Endothelial cell of umbilical vein (primary cell): Measurements from ENCODE around the gene MYLK2. TPM values are rescaled to one million over a fixed set of nuclear protein-coding genes. Genes with fewer than 3 reads are reported as not detected.

ENCODE experiments used
- BruUV-seq: library from RNA; stranded (reverse); fragments of 400-500 nt; replicated peaks from 2 replicates; lab custom pipeline; 2021; lab: Mats Ljungman, UMichigan
- CTCF ChIA-PET: fragments of 300-600, 350-600 bp; sonication (Branson Sonifier 250); formaldehyde crosslinking; loops from one replicate; lab custom pipeline; 2021; ENCODE audit warnings: antibody characterized with exemption, inconsistent platforms; lab: Charles Lee
- POLR2A ChIA-PET: fragments of 300-600, 350-600 bp; sonication (Branson Sonifier 250); formaldehyde crosslinking; loops from one replicate; lab custom pipeline; 2021; ENCODE audit warnings: antibody characterized with exemption, inconsistent platforms; lab: Charles Lee
- DNase-seq: peaks from one replicate; pipeline ENCODE4 v3.0.0-alpha.2; 2011; ENCODE audit warnings: low read depth, low spot score
- FAIRE-seq: peaks from 2 replicates; lab custom pipeline; 2011; peaks lifted over from hg19 to GRCh38; lab: Jason Lieb, UNC
- H2AFZ ChIP-seq: 2 replicates; pipeline ENCODE4 v1.6.0; 2012; ENCODE audit warnings: low read depth, low read length, control low read depth, inconsistent platforms
- H3K27ac ChIP-seq: 2 replicates; pipeline ENCODE4 v1.5.1; 2011; ENCODE audit warnings: low read depth, mild to moderate bottlenecking, control low read depth, low read length, moderate library complexity; ENCODE audit not compliant: insufficient read depth
- H3K27me3 ChIP-seq, 2 experiments: 2 replicates each; pipeline versions ENCODE4 v1.6.0 to v1.6.1; 2011; ENCODE audit warnings: low read length in 2 of 2, mixed read lengths in 1 of 2; ENCODE audit not compliant: control insufficient read depth in 2 of 2, insufficient read depth in 2 of 2
- H3K36me3 ChIP-seq, 2 experiments: 2 replicates in 1 of 2; 3 replicates in 1 of 2; pipeline ENCODE4 v1.5.1; 2011; ENCODE audit warnings: low read length in 2 of 2, mild to moderate bottlenecking in 1 of 2, moderate library complexity in 1 of 2; ENCODE audit not compliant: control insufficient read depth in 2 of 2, insufficient read depth in 2 of 2; ENCODE audit errors: extremely low read depth in 1 of 2
- H3K4me1 ChIP-seq: 3 replicates; pipeline ENCODE4 v1.5.1; 2011; ENCODE audit warnings: mild to moderate bottlenecking, low read length; ENCODE audit not compliant: control insufficient read depth, insufficient read depth; ENCODE audit errors: extremely low read depth
- H3K4me2 ChIP-seq: 2 replicates; pipeline ENCODE4 v1.6.1; 2011; ENCODE audit warnings: low read length, control low read depth, mixed read lengths; ENCODE audit not compliant: insufficient read depth
- H3K4me3 ChIP-seq, 3 experiments: fragments of 200-600 bp in 1 of 3; sonication (generic), shearing (Covaris generic) in 1 of 3; replicated peaks in 1 of 3; 2 replicates each; pipeline ENCODE4 v1.5.1; 2011 to 2016; ENCODE audit warnings: control low read depth in 3 of 3, low read length in 3 of 3, mild to moderate bottlenecking in 2 of 3, inconsistent platforms in 1 of 3, low read depth in 1 of 3, moderate library complexity in 1 of 3; ENCODE audit not compliant: insufficient read depth in 1 of 3
- H3K79me2 ChIP-seq: 2 replicates; pipeline ENCODE4 v1.6.0; 2012; ENCODE audit warnings: low read length, inconsistent platforms; ENCODE audit not compliant: control insufficient read depth, insufficient read depth
- H3K9ac ChIP-seq: replicated peaks from 2 replicates; pipeline ENCODE3; 2011; ENCODE audit warnings: low read length, control low read depth; ENCODE audit not compliant: insufficient read depth; ENCODE audit errors: extremely low read depth
- H3K9me1 ChIP-seq: replicated peaks from 3 replicates; pipeline ENCODE4 v1.6.0; 2011; ENCODE audit warnings: mild to moderate bottlenecking, low read length; ENCODE audit not compliant: control insufficient read depth, insufficient read depth; ENCODE audit errors: extremely low read depth
- H3K9me3 ChIP-seq: replicated peaks from 2 replicates; pipeline ENCODE4 v1.5.1; 2012; ENCODE audit warnings: low read length, inconsistent platforms; ENCODE audit not compliant: control insufficient read depth, insufficient read depth
- H4K20me1 ChIP-seq: replicated peaks from 2 replicates; pipeline ENCODE3; 2011; ENCODE audit warnings: mild to moderate bottlenecking, low read length; ENCODE audit not compliant: control insufficient read depth, insufficient read depth; ENCODE audit errors: extremely low read depth
- EZH2 ChIP-seq: IDR thresholded peaks from 2 replicates; pipeline ENCODE4 v1.6.1; 2012; ENCODE audit warnings: borderline replicate concordance, low read depth, mild to moderate bottlenecking, moderate library complexity, low read length, inconsistent platforms; ENCODE audit not compliant: severe bottlenecking
- FOS ChIP-seq: IDR thresholded peaks from 2 replicates; pipeline ENCODE4 v1.6.1; 2011; ENCODE audit warnings: mild to moderate bottlenecking, low read length, moderate library complexity, borderline replicate concordance; ENCODE audit not compliant: insufficient read depth
- GATA2 ChIP-seq: IDR thresholded peaks from 2 replicates; pipeline ENCODE4 v1.7.0; 2011; ENCODE audit warnings: low read depth, mild to moderate bottlenecking, moderate library complexity, mixed read lengths, low read length; ENCODE audit not compliant: insufficient read length, insufficient read depth
- JUN ChIP-seq: IDR thresholded peaks from 2 replicates; pipeline ENCODE4 v1.6.1; 2011; ENCODE audit warnings: borderline replicate concordance, low read depth; ENCODE audit not compliant: insufficient read length, insufficient read depth
- MYC ChIP-seq: IDR thresholded peaks from one replicate; pipeline ENCODE4 v1.6.1; 2011; ENCODE audit warnings: mild to moderate bottlenecking, low read depth, low read length
- POLR2A ChIP-seq: IDR thresholded peaks from 2 replicates; pipeline ENCODE4 v1.6.1; 2012; ENCODE audit warnings: low read depth, mild to moderate bottlenecking, control low read depth, low read length
- POLR2AphosphoS5 ChIP-seq: IDR thresholded peaks from 2 replicates; pipeline ENCODE4 v1.6.1; 2012; ENCODE audit warnings: low read depth, mild to moderate bottlenecking, control low read depth, low read length, moderate library complexity; ENCODE audit not compliant: insufficient read depth
- dilution Hi-C: fragments of 300-500 bp; cut with MboI; formaldehyde crosslinking; loops from one replicate; pipeline ENCODE4 v1.15.0; 2019; ENCODE audit warnings: low sequenced_read_pairs; ENCODE audit not compliant: extremely low pct_ligation_motif_present
- intact Hi-C: fragments of 100-400 bp; cut with micrococcal nuclease; formaldehyde crosslinking; loops from one replicate; pipeline ENCODE4 v1.10.0; 2022
- polyA plus RNA-seq, 4 experiments: library from polyadenylated mRNA; depleted of rRNA in 3 of 4; stranded (reverse) in 3 of 4; unstranded in 1 of 4; fragments of >200 nt; gene quantifications; 2 replicates each; pipeline versions ENCODE4 v1.2.1 to v1.2.3, GENCODE V29; 2011 to 2012; ENCODE audit warnings: missing spikeins in 1 of 4
- total RNA-seq: library from RNA; stranded (reverse); gene quantifications from 2 replicates; pipeline ENCODE4 v1.2.3, GENCODE V29; 2021
- TF ChIP-seq, protein P1 (sequence below), 2 donors: IDR thresholded peaks; 1 replicate in 1 of 2; 2 replicates in 1 of 2; pipeline ENCODE4 v1.5.1; 2011; ENCODE audit warnings: low read length in 2 of 2, mild to moderate bottlenecking in 2 of 2, moderate library complexity in 2 of 2, control low read depth in 1 of 2, inconsistent platforms in 1 of 2, low read depth in 1 of 2; ENCODE audit not compliant: insufficient read depth in 1 of 2; ENCODE audit errors: extremely low read depth in 1 of 2
- TF ChIP-seq, protein P2 (sequence below): IDR thresholded peaks from 2 replicates; pipeline ENCODE4 v1.6.1; 2011; ENCODE audit not compliant: insufficient read depth, insufficient read length

MYLK2 gene
- total and polyA plus RNA-seq, 2 donors (not counting 3 experiments of a cell fraction or from before 2014, with no cell fraction given) = 2.6 to 2.7 TPM

DNA sequence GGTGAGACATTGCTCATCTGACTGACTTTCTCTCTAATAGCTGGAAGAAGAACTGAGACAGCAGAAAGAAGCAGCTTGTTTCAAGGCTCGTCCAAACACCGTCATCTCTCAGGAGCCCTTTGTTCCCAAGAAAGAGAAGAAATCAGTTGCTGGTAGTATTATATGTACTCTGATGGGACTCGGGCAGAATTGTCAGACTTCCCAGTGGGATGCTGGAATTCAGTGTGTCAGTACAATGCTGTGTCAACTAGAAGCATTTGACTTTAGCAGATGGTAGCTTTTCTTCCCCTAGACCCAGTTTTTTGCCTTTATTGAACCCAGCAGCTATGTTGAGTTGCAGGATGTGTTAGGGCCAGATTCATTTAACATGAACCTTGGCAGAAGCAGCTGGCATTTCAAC lies 21.8 kb upstream of the MYLK2 start:
- no peak overlapping the region for H3K4me3 ChIP-seq
- BruUV-seq = no TSS peak
- intact Hi-C loops (loop anchor here (5.0 kb wide), 1 partner anchor 35 kb away; no protein-coding TSS in a partner anchor), dilution Hi-C loops (no loop called here)
- H3K9ac ChIP-seq = no peak overlapping the region
- peaks cover 5% of the 10 kb centered on the region for H3K79me2 ChIP-seq
- no peaks in the 10 kb centered on the region for H3K27me3 ChIP-seq
- no peaks in the 10 kb centered on the region for H4K20me1 ChIP-seq
- FAIRE-seq = no peak
- H3K4me1 ChIP-seq = peaks cover 3% of the 10 kb centered on the region
- no peak overlapping the region for H3K4me2 ChIP-seq
- POLR2A ChIA-PET = no interaction called here
- no peaks in the 10 kb centered on the region for H3K9me1 ChIP-seq
- no peak overlapping the region for H2AFZ ChIP-seq
- TF ChIP-seq JUN (no peak), POLR2AphosphoS5 (no peak), MYC (no peak), GATA2 (no peak)
- TF ChIP-seq, protein P1, sequence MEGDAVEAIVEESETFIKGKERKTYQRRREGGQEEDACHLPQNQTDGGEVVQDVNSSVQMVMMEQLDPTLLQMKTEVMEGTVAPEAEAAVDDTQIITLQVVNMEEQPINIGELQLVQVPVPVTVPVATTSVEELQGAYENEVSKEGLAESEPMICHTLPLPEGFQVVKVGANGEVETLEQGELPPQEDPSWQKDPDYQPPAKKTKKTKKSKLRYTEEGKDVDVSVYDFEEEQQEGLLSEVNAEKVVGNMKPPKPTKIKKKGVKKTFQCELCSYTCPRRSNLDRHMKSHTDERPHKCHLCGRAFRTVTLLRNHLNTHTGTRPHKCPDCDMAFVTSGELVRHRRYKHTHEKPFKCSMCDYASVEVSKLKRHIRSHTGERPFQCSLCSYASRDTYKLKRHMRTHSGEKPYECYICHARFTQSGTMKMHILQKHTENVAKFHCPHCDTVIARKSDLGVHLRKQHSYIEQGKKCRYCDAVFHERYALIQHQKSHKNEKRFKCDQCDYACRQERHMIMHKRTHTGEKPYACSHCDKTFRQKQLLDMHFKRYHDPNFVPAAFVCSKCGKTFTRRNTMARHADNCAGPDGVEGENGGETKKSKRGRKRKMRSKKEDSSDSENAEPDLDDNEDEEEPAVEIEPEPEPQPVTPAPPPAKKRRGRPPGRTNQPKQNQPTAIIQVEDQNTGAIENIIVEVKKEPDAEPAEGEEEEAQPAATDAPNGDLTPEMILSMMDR (IDR thresholded peaks at IDR 0.05; ENCODE audit: extremely low read depth in 1 of 2, insufficient read depth in 1 of 2, low read depth in 1 of 2, low read length in 2 of 2) = no peak
- DNase-seq = no peak
- H3K27ac ChIP-seq = no peak overlapping the region
- H3K9me3 ChIP-seq = no peaks in the 10 kb centered on the region
- H3K36me3 ChIP-seq = peaks cover 6 to 37% of the 10 kb centered on the region in 2 experiments
- CTCF ChIA-PET = no interaction called here

DNA sequence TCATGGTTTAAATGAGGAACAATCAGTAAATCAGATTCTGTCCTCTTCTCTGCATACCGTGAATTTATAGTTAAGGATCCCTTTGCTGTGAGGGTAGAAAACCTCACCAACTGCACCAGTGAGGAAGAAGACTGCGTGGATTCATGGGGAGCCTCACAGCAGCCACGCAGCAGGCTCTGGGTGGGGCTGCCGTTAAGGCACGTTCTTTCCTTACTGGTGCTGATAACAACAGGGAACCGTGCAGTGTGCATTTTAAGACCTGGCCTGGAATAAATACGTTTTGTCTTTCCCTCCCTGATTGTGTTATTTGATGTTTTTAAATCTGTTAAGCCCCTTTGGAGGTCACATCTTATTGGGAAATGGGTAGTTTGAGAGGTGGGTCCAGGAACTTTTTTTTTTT lies 17.6 kb upstream of the MYLK2 start:
- peaks cover 8 to 29% of the 10 kb centered on the region in 2 experiments for H3K36me3 ChIP-seq
- TF ChIP-seq, protein P2, sequence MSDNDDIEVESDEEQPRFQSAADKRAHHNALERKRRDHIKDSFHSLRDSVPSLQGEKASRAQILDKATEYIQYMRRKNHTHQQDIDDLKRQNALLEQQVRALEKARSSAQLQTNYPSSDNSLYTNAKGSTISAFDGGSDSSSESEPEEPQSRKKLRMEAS = no peak
- TF ChIP-seq POLR2A (no peak), GATA2 (no peak), POLR2AphosphoS5 (no peak), EZH2 (no peak), MYC (no peak), FOS (no peak), JUN (no peak)
- TF ChIP-seq, protein P1 (IDR thresholded peaks at IDR 0.05; ENCODE audit: extremely low read depth in 1 of 2, insufficient read depth in 1 of 2, low read depth in 1 of 2, low read length in 2 of 2) = no peak
- BruUV-seq = no TSS peak
- no peaks in the 10 kb centered on the region for H3K4me1 ChIP-seq
- no peak overlapping the region for H3K9ac ChIP-seq
- no peak overlapping the region for H3K4me2 ChIP-seq
- FAIRE-seq = no peak
- H3K27me3 ChIP-seq = no peaks in the 10 kb centered on the region
- POLR2A ChIA-PET = no interaction called here
- no peak overlapping the region for H3K27ac ChIP-seq
- H4K20me1 ChIP-seq = no peaks in the 10 kb centered on the region
- no peak overlapping the region for H2AFZ ChIP-seq
- no peaks in the 10 kb centered on the region for H3K9me3 ChIP-seq
- no peak for DNase-seq
- CTCF ChIA-PET = no interaction called here
- H3K9me1 ChIP-seq = no peaks in the 10 kb centered on the region
- no peak overlapping the region for H3K4me3 ChIP-seq
- H3K79me2 ChIP-seq = no peaks in the 10 kb centered on the region
- intact Hi-C loops (no loop called here), dilution Hi-C loops (no loop called here)
